HG02610 (cell line): ENCODE data around the gene CEP83.
"Not testable (repeated sequence)": the region's sequence is repeated elsewhere in the genome, so short reads cannot be mapped to it uniquely, and the experiment has no call there.

ENCODE experiments used
- ATAC-seq: cut with Tn5 transposase; IDR thresholded peaks from one replicate; pipeline ENCODE4 v1.9.1; 2021; ENCODE audit warnings: mild to moderate bottlenecking, moderate library complexity; ENCODE audit not compliant: unreplicated experiment

The CEP83 gene

GRCh38 chr12:94435511-94435927, 24.1 kb downstream of the CEP83 start:
- peak; percentile 71 for ATAC-seq

- ATAC-seq, result no peak
These were observed 25.5 kb downstream of the CEP83 start for GRCh38 chr12:94434171-94434570.

GRCh38 chr12:94433744-94434143, 25.9 kb downstream of the CEP83 start:
- ATAC-seq, result no peak

DNA sequence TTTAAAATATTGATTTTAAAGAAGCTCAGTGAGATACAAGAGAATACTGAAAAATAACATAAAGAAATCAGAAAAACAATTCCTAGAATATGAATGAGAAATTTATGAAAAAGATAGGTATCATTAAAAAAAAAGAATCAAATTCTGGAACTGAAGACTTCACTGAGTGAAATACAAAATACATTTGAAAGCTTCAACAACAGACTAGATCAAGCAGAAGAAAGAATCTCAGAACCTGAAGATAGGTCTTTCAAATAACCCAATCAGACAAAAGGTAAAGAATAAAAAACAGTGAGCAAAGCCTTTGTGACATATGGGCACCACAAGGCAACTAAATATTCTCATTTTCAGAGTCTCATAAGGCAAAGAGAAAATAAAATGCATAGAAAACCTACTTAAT, 29.4 kb downstream of the CEP83 start:
- ATAC-seq, result no peak

DNA sequence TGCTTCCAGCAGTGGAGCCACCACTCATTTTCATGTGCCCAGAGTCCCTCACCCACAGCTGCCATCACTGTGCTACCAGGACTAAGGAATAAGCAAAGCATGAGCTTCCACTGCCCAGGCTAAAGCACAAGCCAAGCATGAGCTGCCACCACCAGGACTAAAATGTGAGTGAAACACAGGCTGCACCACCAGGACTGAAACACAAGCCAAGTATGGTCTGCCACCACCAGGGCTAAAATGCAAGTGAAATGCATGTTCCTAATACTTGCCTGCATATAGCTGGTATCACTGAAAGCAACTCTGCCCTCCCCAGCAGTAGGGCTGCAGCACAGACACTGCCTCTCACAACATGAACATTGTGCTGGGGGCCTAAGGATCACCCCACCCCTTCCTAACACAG, 30.0 kb downstream of the CEP83 start:
- no peak for ATAC-seq

DNA sequence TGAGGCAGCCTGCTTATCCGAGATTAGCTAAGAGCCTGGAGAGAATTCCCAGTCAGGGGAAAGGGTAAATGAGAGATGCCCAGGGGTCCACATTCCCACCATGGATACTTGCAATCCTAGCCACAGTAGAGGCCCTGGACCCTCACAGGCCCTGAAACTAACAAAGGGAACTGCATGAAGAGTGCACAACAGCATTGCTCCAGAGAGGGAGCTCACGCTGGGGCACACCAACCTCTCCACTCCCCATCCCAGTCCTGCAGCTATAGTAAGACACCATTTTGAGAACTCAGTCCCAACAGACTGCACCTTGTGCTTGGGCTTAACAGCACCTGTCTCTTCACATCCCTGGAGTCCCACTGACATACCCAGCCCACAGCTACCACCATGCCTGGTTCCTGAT, 30.5 kb downstream of the CEP83 start:
- no peak for ATAC-seq

- peak; percentile 84 for ATAC-seq
These were observed 31.9 kb downstream of the CEP83 start for GRCh38 chr12:94427501-94428381.

- no peak for ATAC-seq
These were observed 33.6 kb downstream of the CEP83 start for GRCh38 chr12:94426049-94426448.

- ATAC-seq, result not testable (repeated sequence)
These were observed 34.8 kb downstream of the CEP83 start for GRCh38 chr12:94424830-94425229.

DNA sequence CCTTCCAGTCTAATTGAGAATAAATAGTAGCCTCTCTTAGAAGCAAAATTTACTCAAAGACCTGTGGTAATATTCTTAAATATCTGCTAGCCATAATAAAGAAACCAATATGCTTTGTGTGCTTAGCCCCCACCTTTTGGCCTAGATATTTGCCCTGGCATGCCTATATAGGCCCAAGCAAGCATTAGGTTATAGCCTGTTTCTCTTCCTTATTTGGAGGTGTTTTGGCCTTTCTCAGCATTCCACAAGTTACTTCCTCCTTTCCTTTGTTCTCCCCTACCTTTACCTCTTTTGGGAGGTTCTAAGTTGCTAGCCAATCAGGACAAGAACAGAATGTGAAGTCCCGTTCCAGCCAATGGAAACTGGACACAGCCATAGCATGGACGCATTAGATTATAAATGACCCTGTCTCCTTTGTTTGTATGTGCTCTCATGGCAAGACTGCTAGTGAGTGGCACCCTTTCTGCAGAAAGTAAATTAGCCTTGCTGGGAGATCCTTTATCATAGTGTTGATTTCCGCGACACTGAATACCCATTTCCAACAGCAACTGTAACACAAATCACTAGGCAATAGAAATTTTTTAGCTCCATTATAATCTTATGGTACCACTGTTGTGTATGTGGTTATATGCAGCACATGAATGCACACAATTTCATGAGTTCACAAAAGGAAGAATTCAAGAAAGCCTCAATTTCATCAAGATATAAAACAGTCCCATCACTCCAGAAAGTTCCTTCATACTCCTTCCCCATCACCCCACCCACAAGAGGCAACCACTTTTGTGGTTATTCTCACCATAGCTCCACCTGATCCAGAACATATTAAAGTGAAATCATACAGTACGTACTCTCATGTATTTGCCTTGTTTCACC, 37.6 kb downstream of the CEP83 start:
- no peak for ATAC-seq

DNA sequence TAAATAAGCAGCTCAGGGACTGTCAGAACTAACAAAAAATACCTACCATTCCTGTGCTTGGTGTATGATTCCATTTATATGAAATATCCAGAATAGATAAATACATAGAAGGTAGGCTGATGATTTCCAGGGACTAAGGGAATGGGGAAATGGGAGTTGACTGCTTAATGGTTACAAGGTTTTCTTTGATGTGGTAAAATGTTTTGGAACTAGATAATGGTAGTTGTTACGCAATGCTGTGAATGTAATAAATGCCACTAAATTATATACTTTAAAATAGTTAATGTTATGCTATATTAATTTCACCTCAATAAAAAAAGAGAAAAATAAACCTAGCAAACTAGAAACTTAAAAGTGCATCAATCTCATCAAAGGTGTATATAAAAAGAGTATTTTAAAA, 41.1 kb downstream of the CEP83 start:
- no peak for ATAC-seq

GRCh38 chr12:94416613-94417012, 43.1 kb downstream of the CEP83 start:
- no peak for ATAC-seq

DNA sequence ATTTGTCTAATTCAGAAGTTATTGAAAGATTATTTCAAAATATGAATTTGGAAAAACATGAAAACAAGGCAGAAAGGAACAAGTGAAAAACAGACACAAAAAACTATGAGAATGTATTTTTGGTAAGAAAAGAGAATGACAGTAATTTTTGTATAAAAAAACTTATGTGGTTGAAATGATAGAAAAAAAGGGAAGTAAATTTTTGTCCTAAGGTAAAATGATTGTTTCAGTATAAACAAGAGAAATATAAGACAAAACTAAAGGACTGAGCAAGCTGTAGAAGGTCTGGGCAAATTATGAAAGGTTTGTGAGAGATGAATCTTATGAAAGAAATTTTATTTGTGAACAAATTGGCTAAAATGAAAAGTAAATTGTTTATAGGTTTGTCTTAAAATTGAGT, 44.6 kb downstream of the CEP83 start:
- ATAC-seq, result no peak

GRCh38 chr12:94405413-94406116, 54.1 kb downstream of the CEP83 start:
- peak; percentile 89 for ATAC-seq

DNA sequence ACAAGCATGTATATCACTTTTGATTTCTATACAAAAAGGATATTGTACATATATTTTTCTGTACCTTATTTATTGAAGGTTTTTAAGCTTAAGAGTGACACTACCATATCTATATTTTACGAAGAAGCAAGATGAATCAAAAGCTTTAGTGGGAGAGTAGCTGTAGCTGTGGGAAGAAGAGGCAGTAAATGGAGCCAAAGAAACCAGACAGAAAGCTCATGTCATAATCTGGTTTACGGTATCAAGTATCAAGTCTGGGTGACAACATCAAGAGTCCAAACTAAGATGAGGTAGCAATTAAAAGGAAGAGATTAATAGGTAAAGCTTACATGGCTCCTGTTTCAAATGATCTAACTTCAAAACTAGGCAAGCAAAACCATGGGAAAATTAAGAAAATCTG, 54.8 kb downstream of the CEP83 start:
- ATAC-seq, result no peak

DNA sequence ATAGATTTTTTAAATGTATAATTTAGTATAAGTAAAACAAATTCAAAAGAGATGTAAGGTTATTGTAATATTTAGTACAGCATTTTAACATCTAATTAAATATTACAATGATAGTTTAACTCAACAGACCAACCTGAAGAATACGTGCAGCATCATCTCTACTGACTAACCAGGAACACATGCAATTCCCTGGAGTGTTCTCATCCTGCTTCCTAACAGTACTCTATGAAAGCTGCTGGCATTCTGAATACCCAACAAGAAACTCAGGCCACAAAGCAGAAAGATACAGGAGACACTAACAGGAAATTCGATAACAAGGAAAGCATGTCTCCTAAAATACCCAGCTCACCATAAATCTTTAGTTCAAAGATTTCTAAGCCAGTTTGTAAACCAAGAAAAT, 58.3 kb downstream of the CEP83 start:
- no peak for ATAC-seq

DNA sequence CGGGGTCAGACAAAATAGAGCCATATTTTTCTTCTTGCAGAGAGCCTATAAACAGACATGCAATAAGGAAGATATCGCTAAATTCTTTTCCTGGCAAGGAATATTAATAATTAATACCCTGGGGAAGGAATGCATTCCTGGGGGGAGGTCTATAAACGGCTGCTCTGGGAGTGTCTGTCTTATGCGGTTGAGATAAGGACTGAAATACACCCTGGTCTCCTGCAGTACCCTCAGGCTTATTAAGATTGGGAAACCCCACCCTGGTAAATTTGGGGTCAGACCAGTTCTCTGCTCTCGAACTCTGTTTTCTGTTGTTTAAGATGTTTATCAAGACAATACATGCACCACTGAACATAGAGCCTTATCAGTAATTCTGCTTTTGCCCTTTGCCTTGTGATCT, 61.0 kb downstream of the CEP83 start:
- ATAC-seq, result not testable (repeated sequence)

DNA sequence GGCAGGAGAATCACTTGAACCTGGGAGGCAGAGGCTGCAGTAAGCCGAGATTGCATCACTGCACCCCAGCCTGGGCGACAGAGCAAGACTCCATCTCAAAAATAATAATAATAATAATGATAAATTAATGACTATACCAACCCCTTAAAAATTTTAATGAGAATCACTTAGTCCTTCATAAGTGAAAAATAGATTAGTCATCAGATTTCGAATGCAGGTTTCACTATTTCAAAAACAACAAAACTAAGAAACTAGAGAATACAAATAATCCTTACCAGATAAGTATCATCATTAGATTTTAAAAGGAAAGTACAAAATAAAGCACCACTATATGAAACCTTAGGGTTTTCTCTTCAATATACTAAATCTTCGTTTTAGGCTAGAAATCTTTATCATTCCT, 62.3 kb downstream of the CEP83 start:
- ATAC-seq, result no peak

DNA sequence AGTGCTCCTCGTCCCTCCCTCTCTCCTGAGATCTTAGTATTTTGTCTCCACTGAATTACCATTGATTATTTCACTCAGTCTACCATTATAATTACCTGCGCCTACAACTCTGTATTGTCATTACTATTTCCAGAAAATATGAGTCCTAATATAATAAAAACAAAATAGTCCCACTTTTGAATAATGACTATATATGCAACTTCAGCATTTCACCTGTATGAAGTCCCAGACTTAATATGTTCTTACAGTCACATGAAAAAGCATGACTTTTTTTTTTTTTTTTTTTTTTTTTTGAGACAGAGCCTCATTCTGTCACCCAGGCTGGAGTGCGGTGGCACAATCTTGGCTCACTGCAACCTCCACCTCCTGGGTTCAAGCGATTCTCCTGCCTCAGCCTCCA, 63.7 kb downstream of the CEP83 start:
- not testable (repeated sequence) for ATAC-seq

DNA sequence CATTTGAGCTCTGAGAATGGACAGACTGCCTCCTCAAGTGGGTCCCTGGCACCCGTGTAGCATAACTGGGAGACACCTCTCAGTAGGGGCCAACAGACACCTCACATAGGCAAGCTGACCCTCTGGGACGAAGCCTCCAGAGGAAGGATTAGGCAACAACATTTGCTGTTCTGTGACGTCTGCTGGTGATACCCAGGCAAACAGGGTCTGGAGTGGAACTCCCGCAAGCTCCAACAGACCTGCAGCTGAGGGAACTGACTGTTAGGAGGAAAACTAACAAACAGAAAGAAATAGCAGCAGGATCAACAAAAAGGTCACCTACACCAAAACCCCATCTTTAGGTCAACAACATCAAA, 69.6 kb downstream of the CEP83 start:
- ATAC-seq, result no peak

DNA sequence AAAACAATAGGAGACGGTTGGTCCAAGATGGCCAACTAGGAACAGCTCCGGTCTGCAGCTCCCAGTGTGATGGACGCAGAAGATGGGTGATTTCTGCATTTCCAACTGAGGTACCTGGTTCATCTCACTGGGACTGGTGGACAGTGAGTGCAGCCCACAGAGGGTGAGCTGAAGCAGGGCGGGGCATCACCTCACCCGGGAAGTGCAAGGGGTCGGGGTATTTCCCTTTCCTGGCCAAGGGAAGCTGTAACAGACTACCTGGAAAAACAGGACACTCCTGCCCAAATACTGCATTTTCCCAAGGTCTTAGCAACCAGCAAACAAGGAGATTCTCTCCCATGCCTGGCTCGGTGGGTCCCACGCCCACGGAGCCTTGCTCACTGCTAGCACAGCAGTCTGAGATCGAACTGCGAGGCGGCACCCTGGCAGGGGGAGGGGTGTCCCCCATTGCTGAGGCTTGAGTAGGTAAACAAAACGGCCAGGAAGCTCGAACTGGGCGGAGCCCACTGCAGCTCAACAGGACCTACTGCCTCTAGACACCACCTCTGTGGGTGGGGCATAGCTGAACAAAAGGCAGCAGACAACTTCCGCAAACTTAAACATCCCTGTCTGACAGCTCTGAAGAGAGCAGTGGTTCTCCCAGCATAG, 70.1 kb downstream of the CEP83 start:
- ATAC-seq, result not testable (repeated sequence)
